HCT116 (cell line): ENCODE measurements around the gene ADARB2. TPM values are rescaled to one million over a fixed set of nuclear protein-coding genes. Genes with fewer than 3 reads are reported as not detected.
"Not testable (repeated sequence)": the region's sequence is repeated elsewhere in the genome, so short reads cannot be mapped to it uniquely, and the experiment has no call there.

Source experiments
- ATAC-seq: fragments of 200-7000 bp; cut with Tn5 transposase; 2 replicates; pipeline ENCODE4 v1.9.1; 2020; ENCODE audit warnings: mild to moderate bottlenecking, moderate library complexity
- BruUV-seq: library from RNA; stranded (reverse); fragments of 400-500 nt; replicated peaks from 2 replicates; lab custom pipeline; 2021; lab: Mats Ljungman, UMichigan
- CTCF ChIA-PET: fragments of 300-600 bp; sonication (Branson Sonifier 250); formaldehyde crosslinking; loops from one replicate; lab custom pipeline; 2021; ENCODE audit warnings: antibody characterized with exemption; lab: Charles Lee
- POLR2A ChIA-PET: fragments of 300-600, 350-600 bp; sonication (Branson Sonifier 250); formaldehyde crosslinking; loops from one replicate; lab custom pipeline; 2021; ENCODE audit warnings: antibody characterized with exemption; lab: Charles Lee
- RAD21 ChIA-PET, 2 experiments: fragments of 300-600 bp; sonication (Branson Sonifier 250); formaldehyde crosslinking; loops; one replicate each; lab custom pipeline; 2023; ENCODE audit warnings: low total read pairs in 2 of 2; ENCODE audit not compliant: uncharacterized antibody in 2 of 2, unreplicated experiment in 2 of 2, low non-redundant PET in 1 of 2; lab: Charles Lee
- DNase-seq: peaks from one replicate; pipeline ENCODE4 v3.0.0-alpha.2; 2010; ENCODE audit warnings: low read depth, low spot score
- H2AFZ ChIP-seq: fragments of 200-600 bp; shearing (Covaris generic), sonication (generic); 2 replicates; pipeline ENCODE4 v1.6.1; 2017; ENCODE audit warnings: low read depth, mixed run types, mixed read lengths, antibody characterized with exemption, low read length; ENCODE audit not compliant: poor library complexity, severe bottlenecking
- H3K27ac ChIP-seq: 2 replicates; pipeline ENCODE4 v1.5.1; 2012; ENCODE audit warnings: low read depth, low read length
- H3K27me3 ChIP-seq: fragments of 200-600 bp; sonication (generic); 2 replicates; pipeline ENCODE4 v1.6.1; 2016; ENCODE audit warnings: mixed run types, low read length, mixed read lengths; ENCODE audit not compliant: insufficient read depth
- H3K36me3 ChIP-seq, 2 experiments: fragments of 200-500 bp in 1 of 2; fragments of 200-600 bp in 1 of 2; sonication (Bioruptor generic) in 1 of 2; sonication (generic) in 1 of 2; 2 replicates each; pipeline versions ENCODE4 v1.5.1 to v1.6.1; 2014 to 2016; ENCODE audit warnings: low read length in 2 of 2, inconsistent platforms in 1 of 2, mixed read lengths in 1 of 2, mixed run types in 1 of 2; ENCODE audit not compliant: insufficient read depth in 2 of 2, control insufficient read depth in 1 of 2
- H3K4me1 ChIP-seq, 2 experiments: fragments of 200-600 bp in 1 of 2; sonication (generic) in 1 of 2; 2 replicates each; pipeline versions ENCODE4 v1.5.1 to v1.6.1; 2012 to 2017; ENCODE audit warnings: low read length in 2 of 2, inconsistent platforms in 1 of 2, mild to moderate bottlenecking in 1 of 2, mixed read lengths in 1 of 2, mixed run types in 1 of 2, moderate library complexity in 1 of 2; ENCODE audit not compliant: insufficient read depth in 2 of 2, control insufficient read depth in 1 of 2
- H3K4me2 ChIP-seq: fragments of 200-600 bp; sonication (generic); 2 replicates; pipeline ENCODE4 v1.6.1; 2017; ENCODE audit warnings: mixed run types, low read length, mixed read lengths
- H3K4me3 ChIP-seq, 2 experiments: fragments of 200-600 bp in 1 of 2; sonication (generic) in 1 of 2; replicated peaks in 1 of 2; 2 replicates each; pipeline ENCODE4 v1.5.1; 2011 to 2016; ENCODE audit warnings: low read length in 2 of 2, control low read depth in 1 of 2, low read depth in 1 of 2, mild to moderate bottlenecking in 1 of 2, mixed read lengths in 1 of 2, mixed run types in 1 of 2
- H3K79me2 ChIP-seq: fragments of 200-600 bp; sonication (generic); 2 replicates; pipeline ENCODE4 v1.6.1; 2017; ENCODE audit warnings: mild to moderate bottlenecking, mixed run types, low read length, moderate library complexity, mixed read lengths; ENCODE audit not compliant: insufficient read depth
- H3K9ac ChIP-seq: fragments of 200-600 bp; sonication (generic); 2 replicates; pipeline ENCODE4 v1.6.1; 2016; ENCODE audit warnings: low read length, mixed read lengths
- H3K9me2 ChIP-seq: fragments of 200-600 bp; sonication (generic), shearing (Covaris generic); 2 replicates; pipeline ENCODE4 v1.6.1; 2017; ENCODE audit warnings: mixed run types, mild to moderate bottlenecking, moderate library complexity; ENCODE audit not compliant: insufficient read depth
- H3K9me3 ChIP-seq, 2 experiments: fragments of 200-500 bp in 1 of 2; fragments of 200-600 bp in 1 of 2; sonication (Bioruptor generic) in 1 of 2; sonication (generic) in 1 of 2; 2 replicates each; pipeline ENCODE4 v1.6.1; 2014 to 2017; ENCODE audit warnings: low read length in 2 of 2, mixed read lengths in 2 of 2, inconsistent platforms in 1 of 2, low read depth in 1 of 2, mild to moderate bottlenecking in 1 of 2, mixed run types in 1 of 2, moderate library complexity in 1 of 2; ENCODE audit not compliant: control insufficient read depth in 1 of 2, insufficient read depth in 1 of 2
- H4K20me1 ChIP-seq: fragments of 200-600 bp; sonication (generic), shearing (Covaris generic); 2 replicates; pipeline ENCODE4 v1.6.1; 2017; ENCODE audit warnings: mixed run types, mild to moderate bottlenecking, moderate library complexity; ENCODE audit not compliant: insufficient read depth
- MAX ChIP-seq: IDR thresholded peaks from 2 replicates; pipeline ENCODE4 v1.6.1; 2012
- RAD21 ChIP-seq: IDR thresholded peaks from 2 replicates; pipeline ENCODE4 v1.6.1; 2012; ENCODE audit warnings: low read depth, mild to moderate bottlenecking
- intact Hi-C: fragments of 100-400 bp; cut with micrococcal nuclease; formaldehyde crosslinking; loops from 2 replicates; pipeline ENCODE4 v1.10.0; 2022
- total RNA-seq: library from RNA; stranded (reverse); gene quantifications from one replicate; pipeline ENCODE4 v1.2.1, GENCODE V29; 2021; ENCODE audit not compliant: unreplicated experiment

The ADARB2 gene
- total RNA-seq, 1 experiment from 2014 or later = not detected

- Histone ChIP-seq H2AFZ (no peak overlapping the region), H3K27ac (no peak overlapping the region), H3K4me1 (no peaks in the 10 kb centered on the region), H3K9me3 (no peaks in the 10 kb centered on the region), H4K20me1 (no peaks in the 10 kb centered on the region), H3K27me3 (peaks cover 20% of the 10 kb centered on the region), H3K4me3 (no peak overlapping the region), H3K9ac (no peak overlapping the region), H3K79me2 (no peaks in the 10 kb centered on the region), H3K9me2 (no peaks in the 10 kb centered on the region), H3K4me2 (no peak overlapping the region), H3K36me3 (no peaks in the 10 kb centered on the region)
- intact Hi-C loops = no loop called here
- no TSS peak for BruUV-seq
- CTCF ChIA-PET = no interaction called here
- POLR2A ChIA-PET = no interaction called here
- ATAC-seq (no peak), DNase-seq (no peak)
- TF ChIP-seq MAX (no peak), RAD21 (peak; percentile 17; the same call in 1 of the 2 replicates)
- RAD21 ChIA-PET = no interaction called here
Observed at GRCh38 chr10:1227510-1228402, 509.6 kb downstream of the ADARB2 start.

GRCh38 chr10:1226907-1227306 lies 510.4 kb downstream of the ADARB2 start:
- H3K79me2 ChIP-seq, POLR2A ChIA-PET, H2AFZ ChIP-seq, H3K9ac ChIP-seq, H3K36me3 ChIP-seq, DNase-seq, intact Hi-C loops, H3K4me3 ChIP-seq, BruUV-seq, CTCF ChIA-PET, H3K9me2 ChIP-seq, H3K4me2 ChIP-seq, H3K4me1 ChIP-seq, H4K20me1 ChIP-seq, RAD21 ChIA-PET, H3K27ac ChIP-seq, H3K9me3 ChIP-seq, ATAC-seq: not testable (repeated sequence)
- H3K27me3 ChIP-seq = peaks cover 20% of the 10 kb centered on the region

GRCh38 chr10:1219874-1220273 lies 517.5 kb downstream of the ADARB2 start:
- H3K27me3 ChIP-seq, ATAC-seq, H3K27ac ChIP-seq, H3K9me2 ChIP-seq, H3K9ac ChIP-seq, RAD21 ChIA-PET, DNase-seq, H3K4me1 ChIP-seq, CTCF ChIA-PET, H3K4me2 ChIP-seq, intact Hi-C loops, H4K20me1 ChIP-seq, H3K36me3 ChIP-seq, H3K4me3 ChIP-seq, BruUV-seq, H3K9me3 ChIP-seq, H3K79me2 ChIP-seq, POLR2A ChIA-PET, H2AFZ ChIP-seq: not testable (repeated sequence)
